GM12878 (cell line): ENCODE results near the gene ABCD3. TPM values are rescaled to one million over a fixed set of nuclear protein-coding genes. Genes with fewer than 3 reads are reported as not detected.
"Not testable (repeated sequence)": the region's sequence is repeated elsewhere in the genome, so short reads cannot be mapped to it uniquely, and the experiment has no call there.

Experiments used
- ATAC-seq: fragments of 200-7000 bp; cut with Tn5 transposase; 3 replicates; pipeline ENCODE4 v1.9.1; 2020; ENCODE audit warnings: mild to moderate bottlenecking, moderate library complexity
- BruUV-seq: library from RNA; stranded (reverse); fragments of 400-500 nt; replicated peaks from 2 replicates; lab custom pipeline; 2021; lab: Mats Ljungman, UMichigan
- CTCF ChIA-PET: fragments of 300-600 bp; sonication (Branson Sonifier 250); formaldehyde crosslinking; extraction: SDS; loops from one replicate; lab custom pipeline; 2021; ENCODE audit warnings: inconsistent platforms; lab: Yijun Ruan, JAX
- POLR2A ChIA-PET: fragments of 350-600 bp; formaldehyde crosslinking; extraction: SDS; loops from one replicate; lab custom pipeline; 2021; ENCODE audit warnings: inconsistent platforms; lab: Charles Lee
- RAD21 ChIA-PET: fragments of 300-600 bp; sonication (Branson Sonifier 250); formaldehyde crosslinking; loops from one replicate; lab custom pipeline; 2023; ENCODE audit warnings: antibody characterized with exemption; ENCODE audit not compliant: unreplicated experiment; lab: Charles Lee
- SMC1A ChIA-PET: fragments of 300-600 bp; sonication (Branson Sonifier 250); formaldehyde crosslinking; loops from one replicate; lab custom pipeline; 2023; ENCODE audit not compliant: unreplicated experiment, uncharacterized antibody; lab: Charles Lee
- DNase-seq: peaks from one replicate; pipeline ENCODE4 v3.0.0-alpha.2; 2011; ENCODE audit warnings: low read depth, low spot score
- FAIRE-seq: peaks from 3 replicates; lab custom pipeline; 2011; peaks lifted over from hg19 to GRCh38; lab: Jason Lieb, UNC
- H2AFZ ChIP-seq: 2 replicates; pipeline ENCODE4 v1.6.0; 2011; ENCODE audit warnings: low read depth, low read length, control low read depth; ENCODE audit not compliant: control insufficient read depth
- H3K27ac ChIP-seq: 2 replicates; pipeline ENCODE4 v1.5.1; 2011; ENCODE audit warnings: control low read depth; ENCODE audit not compliant: control insufficient read depth, insufficient read depth
- H3K27me3 ChIP-seq, 2 experiments: replicated peaks in 1 of 2; 2 replicates each; pipeline versions ENCODE4 v1.6.0 to v1.6.1; 2011; ENCODE audit warnings: low read length in 1 of 2; ENCODE audit not compliant: control insufficient read depth in 2 of 2, insufficient read depth in 2 of 2
- H3K36me3 ChIP-seq, 2 experiments: 2 replicates each; pipeline ENCODE4 v1.5.1; 2011; ENCODE audit warnings: low read length in 1 of 2; ENCODE audit not compliant: control insufficient read depth in 2 of 2, insufficient read depth in 2 of 2
- H3K4me1 ChIP-seq: 2 replicates; pipeline ENCODE4 v1.6.1; 2011; ENCODE audit warnings: mild to moderate bottlenecking, low read length, moderate library complexity, mixed read lengths; ENCODE audit not compliant: control insufficient read depth, insufficient read depth
- H3K4me2 ChIP-seq: 2 replicates; pipeline ENCODE4 v1.6.0; 2011; ENCODE audit warnings: control low read depth; ENCODE audit not compliant: control insufficient read depth, insufficient read depth
- H3K4me3 ChIP-seq: fragments of 200-600 bp; sonication (generic); 2 replicates; pipeline ENCODE4 v1.5.1; 2016
- H3K79me2 ChIP-seq: 2 replicates; pipeline ENCODE4 v1.6.0; 2011; ENCODE audit warnings: low read length; ENCODE audit not compliant: control insufficient read depth, insufficient read depth
- H3K9ac ChIP-seq: 2 replicates; pipeline ENCODE4 v1.8.0; 2011; ENCODE audit warnings: low read length, control low read depth, mixed read lengths; ENCODE audit not compliant: control insufficient read depth, insufficient read depth
- H3K9me3 ChIP-seq: replicated peaks from 3 replicates; pipeline ENCODE4 v1.5.1; 2011; ENCODE audit warnings: mild to moderate bottlenecking, low read length; ENCODE audit not compliant: control insufficient read depth, insufficient read depth
- H4K20me1 ChIP-seq: 2 replicates; pipeline ENCODE4 v1.6.0; 2011; ENCODE audit not compliant: control insufficient read depth, insufficient read depth
- WGBS: methylation state at CpG from one replicate; pipeline ENCODE4 v1.1.6; 2016; ENCODE audit warnings: low lambda C conversion rate; ENCODE audit not compliant: insufficient replicate concordance, insufficient coverage; ENCODE audit errors: missing lambda C conversion rate; 5-methylcytosine and 5-hydroxymethylcytosine counted together
- in situ Hi-C: fragments of 300-500 bp; cut with MboI; formaldehyde crosslinking; loops from 9 replicates; pipeline ENCODE4 v1.14.3; 2018; ENCODE audit warnings: mixed read lengths
- intact Hi-C: fragments of 100-400 bp; cut with micrococcal nuclease; formaldehyde crosslinking; loops from one replicate; pipeline ENCODE4 v1.14.2; 2022; ENCODE audit not compliant: unreplicated experiment
- polyA plus RNA-seq, 11 experiments: library from polyadenylated mRNA; depleted of rRNA in 4 of 11; unstranded in 6 of 11; stranded (reverse) in 5 of 11; fragments of >200 nt; fragmentation: Nextera tagmentation in 4 of 11; fragmentation: Illumina TruSeq in 1 of 11; extraction: Ambion mirVana in 4 of 11; extraction: Trizol in 1 of 11; gene quantifications; 1 replicate in 1 of 11; 2 replicates in 10 of 11; pipeline versions ENCODE4 v1.2.1 to v1.2.3, GENCODE V29; 2011 to 2016; ENCODE audit warnings: inconsistent platforms in 2 of 11, missing spikeins in 2 of 11, low read depth in 1 of 11
- total RNA-seq, 4 experiments: library from RNA; depleted of rRNA in 3 of 4; stranded (reverse); fragments of >200 nt in 3 of 4; fragmentation: Illumina TruSeq in 1 of 4; extraction: Trizol in 1 of 4; gene quantifications; 2 replicates each; pipeline versions ENCODE4 v1.2.1 to v1.2.3, GENCODE V29; 2013 to 2021

ABCD3 gene
- total and polyA plus RNA-seq, 10 of the 15 experiments (the other 5 are each of a cell fraction or from before 2014, with no cell fraction given), result 15.1 to 40.2 (median 24.1) TPM

- in situ Hi-C loops, result not testable (repeated sequence)
These were observed 10.8 kb downstream of the ABCD3 start for GRCh38 chr1:94428927-94429528.

GRCh38 chr1:94430066-94430465, 11.9 kb downstream of the ABCD3 start:
- not testable (repeated sequence) for FAIRE-seq
- WGBS, result 91% methylated on average over 1 of the region's 1 CpG

More at GRCh38 chr1:94428927-94429528, 10.8 kb downstream of the ABCD3 start:
- CTCF ChIA-PET, result interaction anchor here (1.5 kb wide), 1 partner anchor 8 kb away, joined by 4 read pairs; no protein-coding TSS in a partner anchor
- H3K9me3 ChIP-seq, ATAC-seq, H3K4me1 ChIP-seq, H3K27me3 ChIP-seq, H2AFZ ChIP-seq, BruUV-seq, POLR2A ChIA-PET, H3K27ac ChIP-seq, intact Hi-C loops, RAD21 ChIA-PET, DNase-seq, H3K79me2 ChIP-seq, H3K36me3 ChIP-seq, FAIRE-seq, H3K9ac ChIP-seq, SMC1A ChIA-PET, H3K4me2 ChIP-seq, H3K4me3 ChIP-seq, H4K20me1 ChIP-seq: not testable (repeated sequence)
- WGBS, result 97% methylated on average over 3 of the region's 3 CpGs

More at GRCh38 chr1:94430066-94430465, 11.9 kb downstream of the ABCD3 start:
- H2AFZ ChIP-seq, ATAC-seq, H3K4me2 ChIP-seq, H3K9ac ChIP-seq, BruUV-seq, H3K4me3 ChIP-seq, intact Hi-C loops, H4K20me1 ChIP-seq, POLR2A ChIA-PET, H3K27ac ChIP-seq, DNase-seq, H3K36me3 ChIP-seq, H3K4me1 ChIP-seq, H3K27me3 ChIP-seq, H3K79me2 ChIP-seq, in situ Hi-C loops, RAD21 ChIA-PET, H3K9me3 ChIP-seq: not testable (repeated sequence)
- ChIA-PET CTCF (interaction anchor here (1.5 kb wide), 1 partner anchor 10 kb away, joined by 4 read pairs; no protein-coding TSS in a partner anchor), SMC1A (interaction anchor here (0.6 kb wide), 1 partner anchor 466 kb away, joined by 3 read pairs; no protein-coding TSS in a partner anchor)
